Right ventricle myocardium inferior (tissue), 1 donor: ENCODE data around the gene NBPF19. TPM values are rescaled to one million over a fixed set of nuclear protein-coding genes. Genes with fewer than 3 reads are reported as not detected.
"Not testable (repeated sequence)": the region's sequence is repeated elsewhere in the genome, so short reads cannot be mapped to it uniquely, and the experiment has no call there.

Experiments used
- ATAC-seq: fragments of 200-7000 bp; cut with Tn5 transposase; one replicate; pipeline ENCODE4 v1.9.1; 2020; ENCODE audit warnings: mild to moderate bottlenecking, moderate library complexity
- DNase-seq: peaks from one replicate; pipeline ENCODE4 v3.0.0; 2021; ENCODE audit errors: missing footprints
- intact Hi-C: fragments of 100-400 bp; cut with DNase I; formaldehyde crosslinking; loops from one replicate; pipeline ENCODE4 v1.11.0; 2022
- long read RNA-seq: library from polyadenylated mRNA; unstranded; transcript quantifications from one replicate; pipeline ENCODE4 v2.0.0, GENCODE V29; 2021
- total RNA-seq: library from RNA; stranded (reverse); fragmentation: NEBNext Ultra II Directional; extraction: Animal tissue kit (Norgen Biotek cat#: 25700); gene quantifications from one replicate; pipeline ENCODE4 v1.2.1, GENCODE V29; 2021
- donor health status: DM: no; HTN: yes; CAD: no; lungs with severe emphysema.

Gene NBPF19
- 3.0 TPM for total RNA-seq
- long read RNA-seq, partial matches to known transcripts = 1 of 2 reads
- long read RNA-seq, other reads (novel, unspliced or antisense) = 1 of 2 reads

GRCh38 chr1:149474745-149475144 lies at the start of gene NBPF19:
TSS of gene NBPF19 (plus strand) at chr1:149475045. CDS start at chr1:149475933, 888 bp downstream.
- intact Hi-C loops, DNase-seq, ATAC-seq: not testable (repeated sequence)

GRCh38 chr1:149428317-149428716 lies 46.5 kb upstream of the NBPF19 start:
- DNase-seq, ATAC-seq, intact Hi-C loops: not testable (repeated sequence)

- ATAC-seq, intact Hi-C loops: not testable (repeated sequence)
- peak; percentile 69 for DNase-seq
Measured at GRCh38 chr1:149445451-149445850, 29.4 kb upstream of the NBPF19 start.

- intact Hi-C loops, ATAC-seq, DNase-seq: not testable (repeated sequence)
Measured at GRCh38 chr1:149452196-149452595, 22.6 kb upstream of the NBPF19 start.

- intact Hi-C loops, DNase-seq, ATAC-seq: not testable (repeated sequence)
Measured at GRCh38 chr1:149452652-149453051, 22.2 kb upstream of the NBPF19 start.

GRCh38 chr1:149558350-149558825 lies 83.5 kb downstream of the NBPF19 start:
- ATAC-seq, intact Hi-C loops: not testable (repeated sequence)
- DNase-seq = peak; percentile 64

GRCh38 chr1:149561806-149562205 lies 87.0 kb downstream of the NBPF19 start:
- DNase-seq, ATAC-seq, intact Hi-C loops: not testable (repeated sequence)

GRCh38 chr1:149565485-149565884 lies 90.6 kb downstream of the NBPF19 start:
- DNase-seq, intact Hi-C loops: not testable (repeated sequence)

GRCh38 chr1:149572763-149573162 lies 97.9 kb downstream of the NBPF19 start:
- DNase-seq, intact Hi-C loops, ATAC-seq: not testable (repeated sequence)

More at GRCh38 chr1:149565485-149565884, 90.6 kb downstream of the NBPF19 start:
- ATAC-seq = not testable (repeated sequence)

GRCh38 chr1:149585592-149585991 lies 110.7 kb downstream of the NBPF19 start:
- ATAC-seq, DNase-seq, intact Hi-C loops: not testable (repeated sequence)

Other genes with a start within 250 kb of the NBPF19 start
- gene PPIAL4C, start 108.8 kb downstream of the NBPF19 start, total RNA-seq = not detected